NCI-H69 (cell line): Measurements from ENCODE around the gene SLC38A4.
A peak's percentile ranks its signal among the peaks of the same experiment; 100 is the strongest.
"Not testable (repeated sequence)": the region's sequence is repeated elsewhere in the genome, so short reads cannot be mapped to it uniquely, and the experiment has no call there.

ENCODE experiments used
- DNase-seq: peaks from one replicate; lab custom pipeline; 2025; lab: John Stamatoyannopoulos, UW

SLC38A4 gene

DNA sequence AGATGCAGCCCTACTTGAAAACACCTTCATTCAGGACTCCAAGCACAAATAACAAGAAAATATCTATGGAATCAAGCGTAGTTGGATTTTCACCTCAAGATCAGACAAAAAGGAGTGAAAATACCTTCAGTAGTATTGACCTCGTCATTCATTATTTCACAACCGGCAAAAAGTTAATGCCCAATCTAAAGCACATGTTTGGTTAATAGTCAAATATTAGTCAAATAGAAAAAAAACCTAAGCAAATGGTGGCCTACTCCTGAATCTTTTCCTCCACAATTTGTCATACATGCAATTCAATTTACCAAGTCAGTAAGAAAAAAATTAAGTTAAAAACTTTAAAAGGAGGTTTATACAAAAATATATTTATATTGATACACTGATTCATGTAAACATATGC, 50.0 kb downstream of the SLC38A4 start:
- DNase-seq = no peak

DNA sequence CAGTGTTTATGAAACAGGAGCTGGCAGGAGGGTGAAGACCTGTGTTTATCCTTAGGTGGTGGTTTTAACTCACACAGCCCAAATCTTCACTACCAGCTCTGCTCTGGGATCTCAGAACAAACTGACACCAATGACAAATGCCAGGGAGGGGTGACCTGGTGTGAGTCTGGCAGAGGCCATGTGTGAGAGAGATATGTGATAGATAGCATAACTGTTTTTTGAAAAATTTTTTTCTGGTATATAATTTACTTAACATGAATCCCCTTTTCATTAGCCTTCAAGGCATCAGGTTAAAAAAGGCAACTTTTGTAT, 51.5 kb downstream of the SLC38A4 start:
- peak; percentile 54 for DNase-seq

DNA sequence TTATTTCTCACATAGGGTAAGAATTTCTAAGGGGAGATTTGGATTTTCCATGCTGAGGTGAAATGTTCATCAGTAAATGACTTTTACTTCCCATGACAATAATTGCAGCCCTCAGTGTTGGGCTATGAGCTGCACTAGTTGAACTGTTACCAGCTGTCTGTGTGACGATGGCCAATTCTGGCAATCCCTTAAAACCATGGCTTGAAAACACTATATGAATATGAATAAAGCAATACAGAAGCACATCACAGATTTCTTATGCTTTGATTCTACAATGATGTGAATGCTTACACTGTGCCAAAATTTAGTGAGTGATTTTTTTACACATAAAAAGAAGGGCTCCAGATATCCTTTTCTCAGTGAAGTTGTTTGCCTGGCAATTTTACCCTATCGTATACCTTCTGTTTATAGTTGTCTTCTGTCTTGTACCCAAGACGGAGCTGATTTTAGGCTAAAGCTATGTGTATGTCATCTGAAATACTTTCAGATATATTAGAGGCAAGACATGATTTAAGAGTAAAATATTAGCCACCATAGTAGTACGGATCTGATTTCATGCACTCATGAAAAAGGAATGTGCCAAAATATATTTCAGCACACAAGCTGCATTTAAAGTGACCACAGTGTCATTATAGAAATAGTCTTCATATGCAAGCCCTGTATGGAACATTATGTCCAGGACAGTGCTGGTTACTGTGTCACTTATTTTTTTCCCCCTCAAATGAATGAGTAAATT, 52.0 kb downstream of the SLC38A4 start:
- DNase-seq = peak; percentile 56

DNA sequence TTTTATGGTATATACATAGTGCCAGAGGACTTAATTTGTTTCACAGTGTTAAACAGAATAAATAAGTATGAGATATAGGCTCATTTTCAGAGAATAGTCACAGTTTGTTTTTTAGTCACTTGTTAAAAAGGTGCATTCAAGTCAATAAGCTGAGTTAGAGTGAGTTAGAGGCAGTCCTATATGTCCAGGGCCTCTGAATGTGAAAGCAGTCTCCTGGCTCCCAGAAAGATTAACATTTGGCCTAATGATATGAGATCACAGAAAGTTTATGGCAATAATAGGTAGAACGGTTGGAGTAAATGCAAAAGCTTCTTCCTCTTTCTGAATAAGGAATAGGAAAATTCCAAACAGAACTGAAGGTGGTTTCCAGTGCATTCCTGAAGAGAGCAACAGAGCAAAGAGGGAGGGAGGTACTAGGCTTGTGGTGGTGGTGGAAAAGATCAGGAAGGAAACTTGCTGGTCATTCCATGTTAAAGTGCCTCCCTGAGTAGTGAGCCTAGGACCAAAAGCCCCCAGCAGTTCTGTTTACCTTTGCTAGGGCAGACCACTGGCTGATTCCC, 54.4 kb downstream of the SLC38A4 start:
- DNase-seq = peak; percentile 51

DNA sequence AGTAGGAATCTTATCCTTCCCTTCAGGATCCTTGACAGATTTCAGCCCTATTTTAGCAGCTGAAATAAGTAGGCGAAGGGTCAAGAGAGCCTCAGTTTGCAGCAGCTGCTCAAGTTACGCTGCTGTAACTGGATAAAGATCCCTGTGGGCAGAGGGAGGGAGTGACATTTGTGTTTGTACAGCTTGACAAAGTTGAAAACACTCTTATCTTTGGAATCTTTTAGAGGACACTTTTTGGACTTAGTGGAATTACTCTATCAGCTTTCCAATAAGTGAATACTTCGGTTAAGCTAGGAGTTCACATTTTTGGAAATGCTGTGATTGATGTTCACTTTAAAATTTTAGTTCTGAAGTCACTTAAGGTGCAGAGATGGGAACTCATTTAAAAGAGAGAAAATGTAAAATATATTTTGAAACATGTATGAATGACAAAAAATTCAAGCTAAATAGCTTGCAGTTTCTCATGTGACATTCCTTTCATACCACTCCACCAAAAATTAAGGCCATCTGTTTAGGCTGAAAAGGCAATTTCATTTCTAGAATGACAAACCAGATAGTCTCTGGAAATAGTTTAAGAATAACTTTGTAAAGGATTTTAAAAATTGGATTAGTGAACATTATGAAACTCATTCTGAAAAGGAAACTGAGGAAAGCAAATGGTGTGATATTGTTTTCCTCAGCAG, 55.2 kb downstream of the SLC38A4 start:
- DNase-seq = peak; percentile 74

DNA sequence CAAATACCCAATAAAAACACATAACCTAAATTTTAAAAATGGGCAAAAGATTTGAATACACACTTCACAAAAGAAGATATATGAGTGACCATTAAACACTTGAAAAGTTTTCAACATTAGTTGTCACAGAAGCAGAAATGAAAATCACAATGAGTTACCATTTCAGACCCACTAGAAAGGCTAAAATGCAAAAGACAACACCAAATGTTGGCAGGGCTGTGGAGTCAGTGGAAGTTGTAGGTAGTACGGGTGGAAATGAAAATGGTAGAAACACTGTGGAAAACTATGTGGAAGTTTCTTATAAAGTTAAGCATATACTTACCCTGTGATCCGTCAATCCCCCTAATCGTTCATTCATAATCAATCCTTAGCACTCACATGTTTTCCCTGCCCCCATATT, 61.8 kb downstream of the SLC38A4 start:
- no peak for DNase-seq

DNA sequence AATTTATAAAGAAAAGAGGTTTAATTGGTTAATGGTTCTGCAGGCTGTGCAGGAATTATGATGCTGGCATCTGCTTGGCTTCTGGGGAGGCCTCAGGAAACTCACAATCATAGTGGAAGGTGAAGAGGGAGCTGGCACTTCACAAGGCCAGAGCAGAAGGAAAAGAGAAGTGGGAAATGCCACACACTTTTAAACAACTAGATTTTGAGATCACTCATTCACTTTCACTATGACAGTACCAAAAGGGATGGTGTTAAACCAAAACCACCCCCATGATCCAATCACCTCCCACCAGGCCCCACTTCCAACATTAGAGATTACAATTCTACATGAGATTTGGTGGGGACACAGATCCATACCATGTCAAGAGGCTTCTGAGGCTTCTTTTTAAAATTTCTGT, 62.6 kb downstream of the SLC38A4 start:
- no peak for DNase-seq

DNA sequence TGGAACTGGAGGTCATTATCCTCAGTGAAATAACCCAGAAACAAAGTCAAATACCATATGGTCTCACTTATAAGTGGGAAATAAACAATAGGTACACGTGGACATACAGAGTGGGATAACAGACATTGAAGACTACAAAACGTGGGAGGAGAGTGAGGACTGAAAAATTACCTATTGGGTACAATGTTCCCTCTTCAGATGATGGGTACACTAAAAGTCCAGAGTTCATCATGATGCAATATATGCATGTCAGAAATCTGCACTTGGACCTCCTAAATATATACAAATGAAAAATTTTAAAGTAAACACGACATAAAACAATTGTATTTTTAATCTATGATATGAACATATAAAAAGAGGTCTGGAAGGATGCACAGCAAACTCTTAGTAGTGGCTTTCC, 71.2 kb downstream of the SLC38A4 start:
- DNase-seq = no peak

DNA sequence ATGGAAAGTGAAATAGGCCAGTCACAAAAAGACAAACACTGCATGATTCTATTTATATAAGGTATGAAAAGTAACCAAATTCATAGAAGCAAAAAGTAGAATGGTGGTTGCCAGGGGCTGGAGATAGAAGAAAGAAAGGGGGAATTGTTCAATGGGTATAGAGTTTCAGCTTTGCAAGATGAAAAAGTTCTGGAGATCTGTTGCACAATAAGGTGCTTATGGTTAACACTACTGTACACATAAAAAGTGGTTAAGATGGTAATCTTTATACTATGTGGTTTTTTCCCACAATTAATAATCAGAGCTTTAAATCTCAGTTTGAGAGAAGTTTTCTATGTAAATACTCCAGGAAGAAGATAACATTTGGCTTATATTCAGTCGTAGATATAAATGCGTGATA, 73.4 kb downstream of the SLC38A4 start:
- DNase-seq = no peak

DNA sequence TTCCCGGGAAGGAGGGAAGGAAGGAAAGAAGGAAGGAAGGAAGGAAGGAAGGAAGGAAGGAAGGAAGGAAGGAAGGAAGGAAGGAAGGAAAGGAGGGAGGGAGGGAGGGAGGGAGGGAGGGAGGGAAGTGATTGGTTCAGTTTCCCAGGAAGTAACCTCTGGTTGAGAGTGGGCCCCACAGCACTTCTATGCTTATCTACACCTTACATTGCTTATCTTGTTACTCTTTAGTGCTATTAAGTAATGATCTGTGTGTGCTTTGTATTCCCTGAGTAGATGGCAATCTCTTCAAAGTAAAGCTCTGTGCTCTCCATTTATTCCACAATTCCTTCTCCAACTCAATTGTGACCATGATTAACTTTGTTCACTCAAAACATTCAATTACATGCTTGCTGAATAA, 74.6 kb downstream of the SLC38A4 start:
- no peak for DNase-seq

DNA sequence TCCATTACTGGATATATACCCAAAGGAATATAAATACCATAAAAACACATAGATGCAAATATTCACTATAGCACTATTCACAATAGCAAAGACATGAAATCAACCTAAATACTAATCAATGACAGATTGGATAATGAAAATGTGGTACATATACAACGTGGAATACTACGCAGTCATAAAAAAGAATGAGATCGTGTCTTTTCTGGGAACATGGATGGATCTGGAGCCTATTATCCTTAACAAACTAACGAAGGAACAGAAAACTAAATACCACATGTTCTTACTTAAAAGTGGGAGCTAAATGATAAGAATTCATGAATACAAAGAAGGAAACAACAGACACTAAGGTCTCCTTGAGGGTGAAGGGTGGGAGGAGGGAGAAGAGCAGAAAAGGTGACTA, 76.5 kb downstream of the SLC38A4 start:
- no peak for DNase-seq

DNA sequence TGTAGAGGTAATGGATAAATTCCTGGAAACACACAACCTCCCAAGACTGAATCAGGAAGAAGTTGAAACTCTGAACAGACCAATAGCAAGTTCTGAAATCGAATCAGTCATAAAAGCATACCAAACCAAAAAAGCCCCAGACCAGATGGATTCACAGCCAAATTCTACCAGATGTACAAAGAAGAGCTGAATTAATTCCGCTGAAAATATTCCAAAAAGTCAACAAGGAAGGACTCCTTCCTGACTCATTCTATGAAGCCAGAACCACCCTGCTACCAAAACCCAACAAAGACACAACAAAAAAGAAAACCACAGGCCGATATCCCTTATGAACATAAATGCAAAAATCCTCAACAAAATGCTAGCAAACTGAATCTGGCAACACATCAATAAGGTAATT, 81.5 kb downstream of the SLC38A4 start:
- DNase-seq = no peak

DNA sequence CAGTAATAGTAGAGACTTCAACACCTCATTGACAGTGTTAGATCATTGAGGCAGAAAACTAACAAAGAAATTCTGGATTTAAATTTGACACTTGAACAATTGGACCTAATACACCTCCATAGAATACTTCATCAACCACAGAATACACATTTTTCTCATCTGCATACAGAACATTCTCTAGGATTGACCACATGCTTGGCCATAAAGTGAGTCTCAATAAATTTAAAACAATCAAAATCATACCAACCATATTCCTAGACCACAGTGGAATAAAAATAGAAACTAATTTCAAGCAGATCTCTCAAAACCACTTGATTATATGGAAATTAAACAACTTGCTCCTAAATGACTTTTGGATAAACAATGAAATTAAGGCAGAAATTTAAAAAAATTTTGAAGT, 82.3 kb downstream of the SLC38A4 start:
- DNase-seq = no peak

DNA sequence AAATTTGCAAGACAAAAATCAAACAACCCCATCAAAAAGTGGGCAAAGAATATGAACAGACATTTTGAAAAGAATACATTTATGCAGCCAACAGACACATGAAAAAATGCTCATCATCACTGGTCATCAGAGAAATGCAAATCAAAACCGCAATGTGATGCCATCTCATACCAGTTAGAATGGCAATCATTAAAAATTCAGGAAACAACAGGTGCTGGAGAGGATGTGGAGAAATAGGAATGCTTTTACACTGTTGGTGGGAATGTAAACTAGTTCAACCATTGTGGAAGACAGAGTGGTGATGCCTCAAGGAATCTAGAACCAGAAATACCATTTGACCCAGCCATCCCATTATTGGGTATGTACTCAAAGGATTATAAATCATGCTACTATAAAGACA, 83.5 kb downstream of the SLC38A4 start:
- DNase-seq = not testable (repeated sequence)

DNA sequence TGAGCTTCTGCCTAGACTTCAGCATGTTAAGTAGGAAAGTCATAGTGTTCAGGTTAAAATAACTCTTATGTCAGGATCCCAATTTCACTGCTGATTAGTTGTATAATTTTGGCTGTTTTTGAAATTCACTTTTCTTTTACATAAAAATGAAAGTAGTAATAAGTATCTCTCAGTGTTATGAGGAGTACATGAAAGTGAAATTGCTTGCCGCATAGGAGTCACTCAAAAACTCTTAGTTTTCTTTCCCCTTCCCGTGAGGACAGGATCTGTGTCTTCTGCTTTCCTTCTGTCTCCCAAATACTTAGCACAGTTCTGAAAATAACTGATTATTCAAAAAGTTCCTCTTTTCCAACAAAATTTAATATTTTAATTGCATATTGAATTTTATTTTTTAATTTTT, 100.5 kb downstream of the SLC38A4 start:
- no peak for DNase-seq

DNA sequence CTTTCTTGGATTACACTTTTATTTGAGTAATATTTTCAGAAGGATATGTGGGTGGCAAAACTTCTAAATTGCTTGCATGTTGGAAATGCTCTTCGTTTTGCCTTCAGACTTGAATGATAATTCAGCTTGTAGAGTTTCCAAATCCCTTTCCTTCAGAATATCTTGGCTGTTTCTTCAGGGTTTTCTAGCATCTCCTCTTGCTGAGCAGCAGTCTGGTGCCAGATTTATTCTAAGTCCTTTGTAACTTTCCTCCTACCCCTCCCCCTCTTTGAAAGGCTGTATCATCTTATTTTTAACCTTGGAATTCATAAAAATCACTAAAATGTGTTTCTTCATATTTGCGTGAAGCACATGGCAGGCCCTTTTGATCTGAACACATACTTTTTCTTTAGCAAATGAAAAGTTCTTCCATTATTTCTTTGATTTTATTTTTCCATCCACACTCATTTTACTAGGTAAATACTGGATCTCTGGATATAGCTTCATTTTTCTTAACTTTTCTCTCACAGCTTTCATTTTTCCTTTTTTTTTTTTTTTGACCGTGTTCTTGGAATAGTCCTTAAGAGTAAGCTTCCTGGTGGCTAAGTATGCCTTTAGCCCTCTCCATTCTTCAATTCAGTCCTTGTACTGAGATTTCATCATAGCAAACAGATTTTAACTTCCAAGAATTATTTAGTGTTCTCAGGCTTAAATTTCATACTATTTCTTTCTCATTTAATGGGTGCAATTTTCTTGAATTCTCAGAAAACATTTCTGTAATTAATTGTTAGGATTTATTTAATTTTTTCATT, 102.0 kb downstream of the SLC38A4 start:
- DNase-seq = no peak

DNA sequence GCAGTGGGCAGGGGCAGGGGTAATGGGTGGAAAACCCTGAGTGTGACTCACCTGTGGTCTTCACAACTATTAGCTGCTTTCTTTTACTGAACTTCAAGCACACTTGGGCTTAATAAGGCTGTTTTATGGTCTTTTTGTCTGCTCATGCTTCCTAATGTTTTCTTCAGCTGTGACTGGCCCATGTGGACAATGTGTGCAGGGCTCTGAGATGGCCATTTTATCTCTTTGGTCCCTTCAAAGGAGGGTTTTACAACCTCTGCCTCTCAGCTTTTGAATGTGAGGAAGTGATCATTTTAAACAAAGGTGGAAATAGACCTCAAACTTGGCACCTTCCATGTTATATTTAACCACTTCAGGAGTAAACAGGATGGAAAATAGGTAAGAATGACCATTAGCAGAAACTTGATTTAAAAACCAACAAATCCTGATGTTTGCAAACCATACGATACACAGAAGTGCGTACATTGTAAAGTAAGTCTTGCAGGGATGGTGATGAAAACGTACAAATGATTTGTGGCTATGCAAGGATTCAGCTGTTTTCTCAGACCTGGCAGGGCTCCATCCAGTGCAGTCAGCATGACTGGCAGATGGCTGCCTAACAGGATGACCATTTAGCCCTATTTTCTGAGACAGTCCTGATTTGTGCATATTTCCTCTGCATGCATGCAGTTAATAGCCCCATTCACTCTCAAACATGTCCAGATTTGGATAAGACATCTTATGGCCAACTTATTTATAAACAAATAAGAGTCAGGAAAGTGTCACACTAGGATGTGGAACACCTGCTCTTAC, 103.2 kb downstream of the SLC38A4 start:
- DNase-seq = peak; percentile 73

DNA sequence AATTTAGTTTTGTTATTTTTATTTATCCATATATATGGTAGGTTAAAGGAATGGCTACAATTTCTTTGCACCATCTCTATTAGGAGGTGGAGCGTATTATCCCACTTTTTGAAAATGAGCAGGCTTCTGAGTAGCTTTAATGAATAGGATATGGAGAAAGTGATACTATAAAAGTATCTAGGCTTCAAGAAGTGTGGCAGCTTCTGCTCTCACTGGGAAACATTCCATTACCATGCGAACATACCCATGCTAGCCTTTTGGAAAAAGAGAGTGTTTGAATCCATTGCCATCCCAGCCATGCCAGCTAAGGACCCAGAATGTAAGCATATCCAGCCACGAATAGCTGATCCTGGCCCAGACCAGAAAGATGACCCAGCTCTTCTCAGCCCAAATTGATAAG, 107.3 kb downstream of the SLC38A4 start:
- DNase-seq = no peak

DNA sequence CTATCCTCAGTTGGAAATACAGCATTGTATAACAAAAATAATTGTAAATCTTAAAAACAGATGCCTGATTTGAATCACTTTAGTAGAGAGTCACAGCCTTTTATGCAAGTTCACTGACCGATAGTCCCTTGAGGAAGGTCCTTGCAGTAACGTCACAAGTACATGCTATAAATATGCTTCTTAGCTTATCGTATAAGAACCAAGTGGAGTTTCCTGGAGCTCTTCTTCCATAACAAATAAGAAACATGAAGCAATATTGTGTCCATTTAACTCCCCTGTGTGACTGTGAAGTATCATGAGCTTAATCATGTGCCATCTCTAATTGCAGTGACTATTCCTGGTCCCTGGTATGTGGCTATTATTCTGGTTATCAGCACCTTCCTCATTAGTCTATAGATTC, 107.9 kb downstream of the SLC38A4 start:
- DNase-seq = no peak

DNA sequence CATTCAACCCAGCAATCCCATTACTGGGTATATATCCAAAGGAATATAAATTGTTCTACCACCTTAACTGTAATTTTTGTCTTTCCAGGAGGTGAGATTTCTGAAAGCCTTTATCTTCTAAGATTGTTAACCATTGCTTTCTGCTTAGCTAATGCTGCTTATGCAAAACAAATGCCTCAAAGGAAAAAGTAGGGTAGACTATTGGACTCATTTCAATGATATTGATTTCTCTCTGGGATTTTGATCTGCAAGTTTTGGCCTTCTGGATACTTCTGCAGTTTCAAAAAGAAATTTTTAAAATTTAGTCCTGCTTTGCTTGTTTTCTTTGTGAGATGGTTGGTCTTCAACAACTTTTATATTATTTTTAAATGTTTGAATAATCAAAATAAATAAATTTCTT, 108.6 kb downstream of the SLC38A4 start:
- DNase-seq = no peak
